BE2C (cell line): ENCODE measurements around the gene CHKA.

ENCODE experiments used
- DNase-seq: peaks from one replicate; pipeline ENCODE4 v3.0.0-alpha.2; 2020
- H3K27me3 ChIP-seq: fragments of 250-450 bp; sonication (Bioruptor Pico); 2 replicates; pipeline ENCODE4 v1.5.1; 2020; ENCODE audit warnings: mild to moderate bottlenecking
- H3K36me3 ChIP-seq: fragments of 250-450 bp; sonication (Bioruptor Pico); 2 replicates; pipeline ENCODE4 v1.5.1; 2020; ENCODE audit warnings: mild to moderate bottlenecking
- H3K4me1 ChIP-seq: fragments of 250-450 bp; sonication (Bioruptor Pico); 2 replicates; pipeline ENCODE4 v1.5.1; 2020
- H3K4me3 ChIP-seq: 2 replicates; pipeline ENCODE4 v1.5.1; 2011; ENCODE audit warnings: low read depth, low read length
- H3K9me3 ChIP-seq: fragments of 250-450 bp; sonication (Bioruptor Pico); 2 replicates; pipeline ENCODE4 v1.5.1; 2020
- CTCF ChIP-seq: IDR thresholded peaks from 2 replicates; pipeline ENCODE4 v1.5.1; 2012; ENCODE audit warnings: mild to moderate bottlenecking, low read depth, low read length

The CHKA gene

GRCh38 chr11:68146704-68147474, 25.7 kb upstream of the CHKA start:
- DNase-seq: peak; percentile 65
- peaks cover 12% of the 10 kb centered on the region for H3K4me1 ChIP-seq
- no peaks in the 10 kb centered on the region for H3K9me3 ChIP-seq
- no peak overlapping the region for H3K4me3 ChIP-seq
- H3K36me3 ChIP-seq: no peaks in the 10 kb centered on the region
- H3K27me3 ChIP-seq: no peaks in the 10 kb centered on the region
- no peak for TF ChIP-seq CTCF

DNA sequence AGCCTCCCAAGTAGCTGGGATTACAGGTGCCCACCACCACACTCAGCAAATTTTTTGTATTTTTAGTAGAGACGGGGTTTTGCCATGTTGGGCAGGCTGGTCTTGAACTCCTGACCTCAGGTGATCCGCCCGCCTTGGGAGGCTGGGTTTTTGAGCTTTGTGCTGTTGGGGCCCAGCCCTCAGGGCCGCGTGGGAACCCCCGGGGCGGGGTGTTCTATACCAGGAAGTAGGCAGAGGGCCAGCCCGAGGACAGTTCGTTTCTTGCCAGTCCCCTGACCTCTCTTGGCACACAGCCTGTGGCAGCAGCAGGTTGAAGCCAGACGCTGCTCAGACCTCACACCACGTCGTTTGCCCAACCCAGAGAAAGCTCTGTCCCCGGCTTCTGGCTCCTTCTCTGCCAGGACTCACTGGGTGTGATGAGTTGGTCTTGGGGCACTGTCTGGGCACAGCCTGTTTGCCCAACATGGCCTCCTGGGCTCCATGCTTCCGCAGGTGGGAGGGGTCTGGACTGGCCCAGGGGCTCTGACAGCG, 24.9 kb upstream of the CHKA start:
- H3K27me3 ChIP-seq: no peaks in the 10 kb centered on the region
- no peak for TF ChIP-seq CTCF
- H3K36me3 ChIP-seq: no peaks in the 10 kb centered on the region
- H3K4me3 ChIP-seq: no peak overlapping the region
- H3K4me1 ChIP-seq: peaks cover 12% of the 10 kb centered on the region
- no peak for DNase-seq
- H3K9me3 ChIP-seq: no peaks in the 10 kb centered on the region

GRCh38 chr11:68145120-68145866, 24.1 kb upstream of the CHKA start:
- H3K4me3 ChIP-seq: no peak overlapping the region
- DNase-seq: no peak
- H3K27me3 ChIP-seq: no peaks in the 10 kb centered on the region
- TF ChIP-seq CTCF: no peak
- H3K36me3 ChIP-seq: no peaks in the 10 kb centered on the region
- H3K4me1 ChIP-seq: peaks cover 16% of the 10 kb centered on the region
- H3K9me3 ChIP-seq: no peaks in the 10 kb centered on the region

GRCh38 chr11:68143310-68143689, 22.1 kb upstream of the CHKA start:
- Histone ChIP-seq H3K9me3 (no peaks in the 10 kb centered on the region), H3K4me3 (no peak overlapping the region), H3K27me3 (no peaks in the 10 kb centered on the region), H3K36me3 (no peaks in the 10 kb centered on the region), H3K4me1 (peaks cover 16% of the 10 kb centered on the region)
- TF ChIP-seq CTCF: no peak
- DNase-seq: no peak

DNA sequence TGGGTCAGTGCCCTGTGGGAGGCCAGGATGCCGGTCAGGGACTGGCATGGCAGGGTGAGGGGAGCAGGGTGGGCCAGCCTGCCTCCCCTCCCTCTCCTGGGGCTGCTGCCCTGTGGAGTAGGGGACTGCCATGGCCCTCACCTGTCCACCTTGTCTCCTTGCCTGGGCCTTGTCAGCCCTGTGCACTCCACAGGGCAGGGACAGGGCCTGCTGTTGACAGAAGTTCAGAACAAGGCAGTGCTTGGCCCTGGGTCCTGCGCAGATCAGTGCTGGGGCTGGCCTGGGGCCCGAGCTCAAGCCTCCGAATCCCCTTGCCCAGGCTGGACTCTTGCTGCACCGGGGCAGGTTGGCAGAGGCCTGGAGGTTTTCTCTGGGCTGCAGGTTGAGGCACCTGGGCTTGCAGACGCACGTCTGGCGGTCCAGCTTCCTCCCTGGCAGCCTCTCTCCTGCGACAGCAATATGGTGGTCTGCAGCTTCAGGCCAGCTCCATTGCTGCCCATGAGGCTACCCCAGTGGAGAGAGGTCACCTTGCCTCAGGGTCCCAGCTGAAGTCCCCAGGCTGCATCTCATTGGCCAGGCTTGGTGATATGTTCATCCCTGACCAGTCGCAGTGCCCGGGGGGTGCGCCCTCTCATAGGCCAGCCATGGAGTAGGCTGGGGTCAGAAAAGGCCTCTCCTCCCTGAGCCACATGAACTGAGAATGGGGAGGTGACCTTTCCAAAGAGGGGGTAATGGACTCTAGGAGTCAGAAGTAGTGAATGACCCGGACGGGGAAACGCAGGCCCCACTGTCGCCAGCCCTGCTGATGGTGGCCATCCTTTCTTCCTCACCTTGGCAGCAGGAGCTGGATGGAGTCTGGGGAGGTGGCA, 21.5 kb upstream of the CHKA start:
- no peak overlapping the region for H3K4me3 ChIP-seq
- no peaks in the 10 kb centered on the region for H3K9me3 ChIP-seq
- no peaks in the 10 kb centered on the region for H3K27me3 ChIP-seq

More for the DNA sequence above, 21.5 kb upstream of the CHKA start:
- no peak for DNase-seq
- TF ChIP-seq CTCF: no peak
- H3K36me3 ChIP-seq: no peaks in the 10 kb centered on the region
- H3K4me1 ChIP-seq: peaks cover 16% of the 10 kb centered on the region
